ENCODE data around the gene PLXNA2.

GRCh38 chr1:208179961-208180409, 64.2 kb downstream of the PLXNA2 start:
- TF ChIP-seq CTCF (IDR thresholded peaks at IDR 0.05) (no peak), POLR2A (IDR thresholded peaks at IDR 0.05) (no peak)
